ENCODE data around the gene SLC37A1.

- TF ChIP-seq CTCF (IDR thresholded peaks at IDR 0.05; ENCODE audit: insufficient read depth, low read length, poor library complexity, severe bottlenecking) (no peak), EZH2phosphoT487 (conservative IDR thresholded peaks at IDR 0.05; ENCODE audit: low read length) (no peak)
Measured at GRCh38 chr21:42513151-42513984, at the start of gene SLC37A1.
